Testis (tissue), 2 donors: Measurements from ENCODE around the gene LPAR3.

Experiments
- POLR2A ChIP-seq: fragments of 450-650 bp; IDR thresholded peaks from one replicate; pipeline ENCODE4 v1.6.1; 2017; ENCODE audit warnings: antibody characterized with exemption, mild to moderate bottlenecking, moderate library complexity
- TF ChIP-seq, protein P1 (sequence below), 3 experiments: fragments of 450-650 bp in 2 of 3; fragments of 200-600 bp in 1 of 3; sonication (generic) in 1 of 3; IDR thresholded peaks; one replicate each; pipeline ENCODE4 v1.5.1; 2016 to 2019; ENCODE audit warnings: antibody characterized with exemption in 3 of 3, mild to moderate bottlenecking in 2 of 3, moderate library complexity in 1 of 3

- TF ChIP-seq POLR2A, result no peak
- TF ChIP-seq, protein P1, sequence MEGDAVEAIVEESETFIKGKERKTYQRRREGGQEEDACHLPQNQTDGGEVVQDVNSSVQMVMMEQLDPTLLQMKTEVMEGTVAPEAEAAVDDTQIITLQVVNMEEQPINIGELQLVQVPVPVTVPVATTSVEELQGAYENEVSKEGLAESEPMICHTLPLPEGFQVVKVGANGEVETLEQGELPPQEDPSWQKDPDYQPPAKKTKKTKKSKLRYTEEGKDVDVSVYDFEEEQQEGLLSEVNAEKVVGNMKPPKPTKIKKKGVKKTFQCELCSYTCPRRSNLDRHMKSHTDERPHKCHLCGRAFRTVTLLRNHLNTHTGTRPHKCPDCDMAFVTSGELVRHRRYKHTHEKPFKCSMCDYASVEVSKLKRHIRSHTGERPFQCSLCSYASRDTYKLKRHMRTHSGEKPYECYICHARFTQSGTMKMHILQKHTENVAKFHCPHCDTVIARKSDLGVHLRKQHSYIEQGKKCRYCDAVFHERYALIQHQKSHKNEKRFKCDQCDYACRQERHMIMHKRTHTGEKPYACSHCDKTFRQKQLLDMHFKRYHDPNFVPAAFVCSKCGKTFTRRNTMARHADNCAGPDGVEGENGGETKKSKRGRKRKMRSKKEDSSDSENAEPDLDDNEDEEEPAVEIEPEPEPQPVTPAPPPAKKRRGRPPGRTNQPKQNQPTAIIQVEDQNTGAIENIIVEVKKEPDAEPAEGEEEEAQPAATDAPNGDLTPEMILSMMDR (IDR thresholded peaks at IDR 0.05), result no peak
These were observed 37.3 kb upstream of the LPAR3 start for GRCh38 chr1:84930329-84930728.
